ENCODE results near the gene GUCA2B. TPM values are rescaled to one million over a fixed set of nuclear protein-coding genes. Genes with fewer than 3 reads are reported as not detected.

Gene GUCA2B
- total RNA-seq: not detected in 2 replicates

- no peak for DNase-seq
Observed at GRCh38 chr1:42152907-42153600, at the start of gene GUCA2B. Gene GUCA2B (plus strand): TSS chr1:42153410. CDS start chr1:42153451, 41 bp downstream.

- DNase-seq: no peak
Observed at GRCh38 chr1:42105025-42105424, 48.2 kb upstream of the GUCA2B start.

- DNase-seq: no peak
Observed at GRCh38 chr1:42108309-42108708, 44.9 kb upstream of the GUCA2B start.

- no peak for DNase-seq
Observed at GRCh38 chr1:42109600-42109999, 43.6 kb upstream of the GUCA2B start.

GRCh38 chr1:42114229-42114628, 39.0 kb upstream of the GUCA2B start:
- no peak for DNase-seq

- no peak for DNase-seq
Observed at GRCh38 chr1:42117214-42117613, 36.0 kb upstream of the GUCA2B start.

GRCh38 chr1:42118125-42118524, 35.1 kb upstream of the GUCA2B start:
- no peak for DNase-seq

- DNase-seq: no peak
Observed at GRCh38 chr1:42122408-42122807, 30.8 kb upstream of the GUCA2B start.

- DNase-seq: no peak
Observed at GRCh38 chr1:42125552-42125951, 27.7 kb upstream of the GUCA2B start.

GRCh38 chr1:42127767-42128166, 25.4 kb upstream of the GUCA2B start:
- no peak for DNase-seq

GRCh38 chr1:42128499-42128898, 24.7 kb upstream of the GUCA2B start:
- no peak for DNase-seq

- DNase-seq: no peak
Observed at GRCh38 chr1:42128964-42129363, 24.2 kb upstream of the GUCA2B start.

- no peak for DNase-seq
Observed at GRCh38 chr1:42130061-42130660, 23.0 kb upstream of the GUCA2B start.

- no peak for DNase-seq
Observed at GRCh38 chr1:42133390-42133789, 19.8 kb upstream of the GUCA2B start.

GRCh38 chr1:42133809-42134526, 19.2 kb upstream of the GUCA2B start:
- DNase-seq: no peak

GRCh38 chr1:42135426-42135825, 17.8 kb upstream of the GUCA2B start:
- DNase-seq: no peak

- no peak for DNase-seq
Observed at GRCh38 chr1:42136466-42136865, 16.7 kb upstream of the GUCA2B start.

GRCh38 chr1:42137766-42138165, 15.4 kb upstream of the GUCA2B start:
- no peak for DNase-seq

- DNase-seq: no peak
Observed at GRCh38 chr1:42138586-42138985, 14.6 kb upstream of the GUCA2B start.

GRCh38 chr1:42139444-42139843, 13.8 kb upstream of the GUCA2B start:
- no peak for DNase-seq

- no peak for DNase-seq
Observed at GRCh38 chr1:42140191-42140590, 13.0 kb upstream of the GUCA2B start.

GRCh38 chr1:42141978-42142377, 11.2 kb upstream of the GUCA2B start:
- DNase-seq: no peak

- DNase-seq: peak; percentile 13
Observed at GRCh38 chr1:42142894-42143675, 10.1 kb upstream of the GUCA2B start.
